AG09319 (cell line): Measurements from ENCODE around the gene S100A12.

Experiments used
- DNase-seq: peaks from one replicate; pipeline ENCODE4 v3.0.0-alpha.2; 2010; ENCODE audit warnings: low read depth; ENCODE audit errors: extremely low read depth
- CTCF ChIP-seq: IDR thresholded peaks from 2 replicates; pipeline ENCODE4 v1.5.1; 2011; ENCODE audit warnings: low read depth, mild to moderate bottlenecking, inconsistent platforms, low read length, moderate library complexity

The S100A12 gene

DNA sequence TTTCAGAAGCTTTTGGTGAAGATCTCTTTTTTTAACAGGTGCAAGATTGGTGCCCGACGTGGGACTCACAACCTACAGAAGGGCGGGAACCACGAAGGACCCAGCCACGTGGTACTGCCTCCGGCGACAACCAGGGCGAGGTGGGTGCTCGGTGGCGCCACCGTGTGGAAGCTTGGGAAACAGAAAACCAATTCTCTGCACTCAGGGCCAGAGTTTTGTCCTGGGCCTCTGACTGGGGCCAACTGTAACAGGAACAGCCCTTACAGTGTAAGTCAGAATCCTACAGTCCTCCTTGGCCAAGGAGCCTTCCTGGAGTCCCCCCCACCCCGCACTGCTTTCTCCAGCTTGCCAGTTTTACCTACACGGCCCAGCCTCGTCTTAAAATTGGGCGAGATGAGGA, 29.3 kb upstream of the S100A12 start:
- no peak for DNase-seq
- TF ChIP-seq CTCF: peak; percentile 24

- no peak for DNase-seq
- no peak for TF ChIP-seq CTCF
Observed at GRCh38 chr1:153404086-153404635, 28.7 kb upstream of the S100A12 start.

DNA sequence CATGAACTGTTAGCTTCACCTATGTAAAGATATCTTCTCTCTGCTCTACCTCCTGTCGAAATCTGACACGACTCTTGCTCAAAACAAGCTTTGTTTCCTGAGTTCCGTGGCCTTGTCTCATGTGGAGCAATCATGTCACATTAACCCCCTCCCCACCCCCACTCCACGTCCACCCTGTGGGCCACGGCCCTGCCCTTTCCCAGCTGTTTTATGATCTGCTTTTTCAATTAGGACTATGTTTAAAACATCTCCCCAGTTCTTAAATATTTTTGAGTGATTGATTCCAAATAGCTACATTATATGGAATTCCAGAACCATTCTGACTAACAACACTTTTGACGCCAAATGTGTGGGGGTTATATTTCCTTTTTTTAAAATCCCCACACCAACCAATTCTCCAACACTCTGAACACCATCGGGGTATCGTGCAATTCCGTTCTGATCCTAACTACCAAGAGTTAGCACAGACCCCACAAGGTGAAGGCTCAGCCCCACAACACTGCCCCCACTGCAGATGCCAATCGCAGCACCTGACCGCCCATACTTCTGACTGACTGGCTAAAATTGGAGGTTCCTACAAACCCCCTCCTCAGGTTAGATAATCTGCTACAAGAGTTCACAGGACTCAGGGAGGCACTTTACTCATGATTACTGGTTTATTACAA, 28.1 kb upstream of the S100A12 start:
- TF ChIP-seq CTCF: no peak
- no peak for DNase-seq

- no peak for DNase-seq
- TF ChIP-seq CTCF: no peak
Observed at GRCh38 chr1:153402226-153402625, 26.8 kb upstream of the S100A12 start.

DNA sequence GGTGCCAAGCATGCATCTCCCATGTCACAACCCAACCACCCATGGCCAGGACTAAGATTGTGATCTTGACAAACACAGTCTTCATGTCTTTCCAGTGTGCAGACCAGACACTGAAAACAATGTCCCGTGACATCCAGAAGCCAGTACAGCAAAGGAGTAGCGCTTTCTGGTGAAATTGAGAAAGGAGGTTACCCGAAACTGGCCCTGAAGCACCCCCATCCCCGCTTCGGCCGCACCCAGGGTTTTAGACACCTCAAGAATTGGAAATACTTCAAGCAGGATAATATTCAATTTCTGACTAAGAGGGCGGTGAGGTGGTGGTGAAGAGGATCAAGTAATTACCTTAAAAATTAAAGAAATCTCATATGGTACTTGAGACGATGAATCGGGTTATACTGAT, 26.0 kb upstream of the S100A12 start:
- no peak for TF ChIP-seq CTCF
- no peak for DNase-seq

GRCh38 chr1:153400244-153400643, 24.8 kb upstream of the S100A12 start:
- peak; percentile 15; the same call in 1 of the 2 replicates for TF ChIP-seq CTCF
- no peak for DNase-seq

DNA sequence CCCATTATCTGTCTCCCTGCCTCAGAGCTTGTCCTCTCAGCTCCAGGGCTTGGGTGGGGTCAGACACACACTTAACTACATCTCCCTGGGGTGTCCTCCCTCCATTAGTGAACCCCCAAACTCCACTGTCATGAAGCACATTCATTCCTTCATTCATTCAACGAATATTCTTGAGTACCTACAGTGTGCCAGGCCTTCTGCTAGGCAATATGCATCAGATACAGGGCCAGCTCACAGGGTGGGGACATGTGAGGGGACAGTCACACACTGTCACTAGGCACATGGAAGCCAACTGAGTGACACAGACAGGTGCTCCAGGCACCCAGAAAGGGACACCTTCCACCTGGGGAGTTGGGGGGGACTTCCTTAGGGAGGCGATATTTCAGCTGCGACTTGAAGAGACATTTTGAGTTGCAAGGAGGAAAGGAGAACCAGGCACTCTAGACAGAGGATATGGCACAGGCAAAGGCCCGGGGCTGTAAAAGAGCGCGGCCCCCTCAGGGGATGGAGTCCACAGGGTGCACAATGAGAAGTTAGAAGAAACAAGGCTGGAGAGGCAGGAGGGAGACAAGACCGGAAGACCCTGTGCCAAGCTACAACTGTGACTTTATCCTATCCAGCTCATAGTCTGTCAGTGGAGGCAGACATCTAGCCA, 24.1 kb upstream of the S100A12 start:
- DNase-seq: no peak
- TF ChIP-seq CTCF: no peak
